Frontal cortex (tissue), 4 donors: Measurements from ENCODE around the gene WNT8A. TPM values are rescaled to one million over a fixed set of nuclear protein-coding genes. Genes with fewer than 3 reads are reported as not detected.
A peak's percentile ranks its signal among the peaks of the same experiment; 100 is the strongest.
"Not testable (repeated sequence)": the region's sequence is repeated elsewhere in the genome, so short reads cannot be mapped to it uniquely, and the experiment has no call there.

Experiments used
- DNase-seq, 2 donors: peaks; one replicate each; pipeline ENCODE4 v3.0.0; 2012; ENCODE audit warnings: low spot score in 2 of 2
- FAIRE-seq: peaks from 2 replicates; lab custom pipeline; 2012; peaks lifted over from hg19 to GRCh38; lab: Jason Lieb, UNC
- total RNA-seq: library from RNA; depleted of rRNA; stranded (reverse); fragments of >200 nt; gene quantifications from one replicate; pipeline ENCODE4 v1.2.3, GENCODE V29; 2014
- donor health status: control.
- donor health status: control.
- donor health status: control.

WNT8A gene
- total RNA-seq = 0.82 TPM

GRCh38 chr5:138083702-138084101, at the start of gene WNT8A:
WNT8A (plus strand) TSS chr5:138084033; CDS start chr5:138084128, 95 bp downstream.
- DNase-seq (no peak), FAIRE-seq (no peak)

GRCh38 chr5:138035605-138036537, 48.0 kb upstream of the WNT8A start:
- FAIRE-seq = peak; percentile 45
- DNase-seq = peak; percentile 50 to 52

GRCh38 chr5:138037271-138037670, 46.6 kb upstream of the WNT8A start:
- DNase-seq (no peak), FAIRE-seq (no peak)

GRCh38 chr5:138037907-138038633, 45.8 kb upstream of the WNT8A start:
- DNase-seq (no peak), FAIRE-seq (no peak)

GRCh38 chr5:138038826-138039225, 45.0 kb upstream of the WNT8A start:
- FAIRE-seq (peak; percentile 66), DNase-seq (no peak)

GRCh38 chr5:138045283-138045682, 38.5 kb upstream of the WNT8A start:
- not testable (repeated sequence) for FAIRE-seq, DNase-seq

- DNase-seq (no peak), FAIRE-seq (no peak)
These were observed 32.2 kb upstream of the WNT8A start for GRCh38 chr5:138051441-138052296.

- not testable (repeated sequence) for DNase-seq, FAIRE-seq
These were observed 31.1 kb upstream of the WNT8A start for GRCh38 chr5:138052718-138053117.

GRCh38 chr5:138053554-138053953, 30.3 kb upstream of the WNT8A start:
- DNase-seq (no peak), FAIRE-seq (no peak)

- DNase-seq = no peak
- no peak for FAIRE-seq
These were observed 29.6 kb upstream of the WNT8A start for GRCh38 chr5:138054206-138054605.

GRCh38 chr5:138054847-138055558, 28.8 kb upstream of the WNT8A start:
- FAIRE-seq (no peak), DNase-seq (peak; percentile 30 to 70)

GRCh38 chr5:138064526-138064925, 19.3 kb upstream of the WNT8A start:
- no peak for DNase-seq
- FAIRE-seq = no peak

GRCh38 chr5:138065102-138065501, 18.7 kb upstream of the WNT8A start:
- FAIRE-seq (no peak), DNase-seq (no peak)

GRCh38 chr5:138067945-138068344, 15.9 kb upstream of the WNT8A start:
- FAIRE-seq (no peak), DNase-seq (no peak)

- no peak for FAIRE-seq
- peak; percentile 47 to 62 for DNase-seq
These were observed 14.9 kb upstream of the WNT8A start for GRCh38 chr5:138068742-138069600.

GRCh38 chr5:138070026-138070425, 13.8 kb upstream of the WNT8A start:
- FAIRE-seq, DNase-seq: not testable (repeated sequence)

- DNase-seq = peak; percentile 63 to 75
- peak; percentile 21 for FAIRE-seq
These were observed 6.7 kb upstream of the WNT8A start for GRCh38 chr5:138077064-138077696.
